Keratinocyte (primary cell): ENCODE results near the gene TMCC1. TPM values are rescaled to one million over a fixed set of nuclear protein-coding genes. Genes with fewer than 3 reads are reported as not detected.

Experiments used
- DNase-seq: peaks from one replicate; pipeline ENCODE4 v3.0.0-alpha.2; 2011; ENCODE audit warnings: low read depth, missing footprints, low spot score
- FAIRE-seq: peaks from 2 replicates; lab custom pipeline; 2011; peaks lifted over from hg19 to GRCh38; lab: Jason Lieb, UNC
- H2AFZ ChIP-seq: 2 replicates; pipeline ENCODE4 v1.6.0; 2012; ENCODE audit warnings: low read length, control low read depth, inconsistent platforms; ENCODE audit not compliant: control insufficient read depth
- H3K27ac ChIP-seq: 2 replicates; pipeline ENCODE4 v1.5.1; 2011; ENCODE audit warnings: low read length; ENCODE audit not compliant: control insufficient read depth, insufficient read depth
- H3K27me3 ChIP-seq: 3 replicates; pipeline ENCODE4 v1.6.0; 2011; ENCODE audit warnings: low read length; ENCODE audit not compliant: control insufficient read depth, insufficient read depth; ENCODE audit errors: extremely low read depth
- H3K36me3 ChIP-seq, 2 experiments: 2 replicates in 1 of 2; 3 replicates in 1 of 2; pipeline ENCODE4 v1.5.1; 2011; ENCODE audit warnings: low read length in 2 of 2, mild to moderate bottlenecking in 1 of 2; ENCODE audit not compliant: control insufficient read depth in 2 of 2, insufficient read depth in 2 of 2; ENCODE audit errors: extremely low read depth in 1 of 2
- H3K4me1 ChIP-seq: 3 replicates; pipeline ENCODE4 v1.5.1; 2011; ENCODE audit warnings: low read length; ENCODE audit not compliant: control insufficient read depth, insufficient read depth; ENCODE audit errors: extremely low read depth
- H3K4me2 ChIP-seq: 3 replicates; pipeline ENCODE4 v1.6.0; 2011; ENCODE audit warnings: low read depth, low read length; ENCODE audit not compliant: control insufficient read depth, insufficient read depth; ENCODE audit errors: extremely low read depth
- H3K4me3 ChIP-seq, 3 experiments: fragments of 200-600 bp in 1 of 3; sonication (generic) in 1 of 3; 2 replicates in 2 of 3; 3 replicates in 1 of 3; pipeline ENCODE4 v1.5.1; 2011 to 2016; ENCODE audit warnings: low read length in 3 of 3, mild to moderate bottlenecking in 3 of 3, control low read depth in 2 of 3, inconsistent platforms in 1 of 3, low read depth in 1 of 3, mixed read lengths in 1 of 3, mixed run types in 1 of 3, moderate library complexity in 1 of 3; ENCODE audit not compliant: control insufficient read depth in 2 of 3, insufficient read depth in 2 of 3; ENCODE audit errors: extremely low read depth in 1 of 3
- H3K79me2 ChIP-seq: 2 replicates; pipeline ENCODE4 v1.6.0; 2012; ENCODE audit warnings: low read length; ENCODE audit not compliant: control insufficient read depth, insufficient read depth
- H3K9ac ChIP-seq: 3 replicates; pipeline ENCODE4 v1.6.0; 2011; ENCODE audit warnings: low read length; ENCODE audit not compliant: control insufficient read depth, insufficient read depth; ENCODE audit errors: extremely low read depth
- H3K9me1 ChIP-seq: 3 replicates; pipeline ENCODE4 v1.6.0; 2011; ENCODE audit warnings: low read length; ENCODE audit not compliant: control insufficient read depth, insufficient read depth; ENCODE audit errors: extremely low read depth
- H3K9me3 ChIP-seq: 2 replicates; pipeline ENCODE4 v1.5.1; 2012; ENCODE audit warnings: low read depth, low read length; ENCODE audit not compliant: control insufficient read depth
- H4K20me1 ChIP-seq: 3 replicates; pipeline ENCODE4 v1.6.0; 2011; ENCODE audit warnings: low read length; ENCODE audit not compliant: control insufficient read depth, insufficient read depth; ENCODE audit errors: extremely low read depth
- CTCF ChIP-seq, 3 experiments: IDR thresholded peaks in 1 of 3; conservative IDR thresholded peaks in 1 of 3; optimal IDR thresholded peaks in 1 of 3; 2 replicates in 2 of 3; 3 replicates in 1 of 3; pipeline versions ENCODE3 to v1.5.1; 2011; ENCODE audit warnings: low read length in 3 of 3, mild to moderate bottlenecking in 3 of 3, moderate library complexity in 2 of 3, control low read depth in 1 of 3, inconsistent platforms in 1 of 3; ENCODE audit not compliant: insufficient read depth in 2 of 3; ENCODE audit errors: extremely low read depth in 1 of 3
- EZH2 ChIP-seq: IDR thresholded peaks from one replicate; pipeline ENCODE4 v1.6.1; 2012; ENCODE audit warnings: inconsistent platforms, mild to moderate bottlenecking, low read length, moderate library complexity
- dilution Hi-C: fragments of 300-500 bp; cut with MboI; formaldehyde crosslinking; loops from one replicate; pipeline ENCODE4 v1.7.0; 2020; ENCODE audit warnings: low sequenced_read_pairs; ENCODE audit not compliant: extremely low pct_ligation_motif_present
- polyA plus RNA-seq, 5 experiments: library from polyadenylated mRNA; depleted of rRNA in 3 of 5; stranded (reverse) in 3 of 5; stranded (forward) in 1 of 5; unstranded in 1 of 5; fragments of >200 nt; gene quantifications; 1 replicate in 1 of 5; 2 replicates in 3 of 5; 3 replicates in 1 of 5; pipeline versions ENCODE4 v1.2.1 to v1.2.3, GENCODE V29; 2011 to 2012; ENCODE audit warnings: missing spikeins in 2 of 5, low read depth in 1 of 5, low replicate concordance in 1 of 5

TMCC1 gene
- polyA plus RNA-seq, 1 donor (not counting 4 experiments of a cell fraction or from before 2014, with no cell fraction given) = 27.7 TPM

- DNase-seq (peak; percentile 98), FAIRE-seq (peak; percentile 74)
- Histone ChIP-seq H3K9ac (no peak overlapping the region), H3K27ac (no peak overlapping the region), H3K79me2 (peaks cover 21% of the 10 kb centered on the region), H3K27me3 (no peaks in the 10 kb centered on the region), H3K9me3 (no peaks in the 10 kb centered on the region), H3K9me1 (no peaks in the 10 kb centered on the region), H2AFZ (no peak overlapping the region), H4K20me1 (no peaks in the 10 kb centered on the region), H3K36me3 (peaks cover 0 to 24% of the 10 kb centered on the region in 2 experiments), H3K4me1 (peaks cover 24% of the 10 kb centered on the region), H3K4me2 (peak overlapping the region; percentile 20), H3K4me3 (no peak overlapping the region)
- TF ChIP-seq EZH2 = no peak
- peak in 2 of 3 experiments; percentile 1 to 35 for TF ChIP-seq CTCF (optimal IDR thresholded peaks at IDR 0.05 in 1 of 3, IDR thresholded peaks at IDR 0.05 in 1 of 3, conservative IDR thresholded peaks at IDR 0.05 in 1 of 3; ENCODE audit: extremely low read depth in 1 of 3, insufficient read depth in 2 of 3, low read length in 3 of 3)
- dilution Hi-C loops = no loop called here
Measured at GRCh38 chr3:129651435-129652202, 241.9 kb downstream of the TMCC1 start.

- H3K4me3 ChIP-seq = no peak overlapping the region
- H3K36me3 ChIP-seq = peaks cover 0 to 24% of the 10 kb centered on the region in 2 experiments
- peaks cover 24% of the 10 kb centered on the region for H3K4me1 ChIP-seq
- peaks cover 10% of the 10 kb centered on the region for H3K79me2 ChIP-seq
- no peak overlapping the region for H3K4me2 ChIP-seq
- TF ChIP-seq CTCF (optimal IDR thresholded peaks at IDR 0.05 in 1 of 3, IDR thresholded peaks at IDR 0.05 in 1 of 3, conservative IDR thresholded peaks at IDR 0.05 in 1 of 3; ENCODE audit: extremely low read depth in 1 of 3, insufficient read depth in 2 of 3, low read length in 3 of 3) (peak; percentile 57 to 76 (median 70)), EZH2 (no peak)
- no peak overlapping the region for H3K27ac ChIP-seq
- no peaks in the 10 kb centered on the region for H4K20me1 ChIP-seq
- dilution Hi-C loops = no loop called here
- no peak overlapping the region for H2AFZ ChIP-seq
- H3K9ac ChIP-seq = no peak overlapping the region
- peak; percentile 48 for FAIRE-seq
- DNase-seq = peak; percentile 56
- H3K9me1 ChIP-seq = no peaks in the 10 kb centered on the region
- no peaks in the 10 kb centered on the region for H3K27me3 ChIP-seq
- no peaks in the 10 kb centered on the region for H3K9me3 ChIP-seq
Measured at GRCh38 chr3:129650256-129650872, 243.1 kb downstream of the TMCC1 start.
